Measurements from ENCODE around the gene CADPS2. TPM values are rescaled to one million over a fixed set of nuclear protein-coding genes. Genes with fewer than 3 reads are reported as not detected.
"Not testable (repeated sequence)": the region's sequence is repeated elsewhere in the genome, so short reads cannot be mapped to it uniquely, and the experiment has no call there.

CADPS2 gene
- total and polyA plus RNA-seq, 4 donors, result 5.6 to 41.1 (median 11.0) TPM

DNA sequence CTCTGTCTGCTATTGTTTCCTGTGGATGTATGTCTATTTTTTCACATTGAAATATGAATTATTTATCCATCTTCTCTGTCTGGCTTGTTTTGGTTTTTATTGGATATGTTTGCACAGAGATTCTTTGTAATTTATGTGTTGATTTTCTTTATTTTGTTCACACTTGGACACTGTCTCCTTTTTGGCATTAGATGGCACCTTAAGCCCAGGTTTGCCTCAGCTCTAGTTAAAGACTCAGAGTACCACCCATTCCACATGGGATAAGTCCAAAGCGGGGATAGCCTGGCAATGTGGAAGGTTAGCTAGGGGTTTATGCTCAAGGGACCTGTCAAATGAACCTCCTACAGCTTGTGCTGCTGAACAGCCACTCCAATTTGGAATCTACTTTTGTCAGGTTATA lies 595.8 kb downstream of the CADPS2 start:
- peak; percentile 4 to 19 for TF ChIP-seq RAD21 (IDR thresholded peaks at IDR 0.05)
- TF ChIP-seq EGR1 (IDR thresholded peaks at IDR 0.05; ENCODE audit: low read depth in 2 of 2), result no peak
- 79% methylated on average over 1 of the region's 1 CpG for WGBS
- Histone ChIP-seq H3K9me3 (ENCODE audit: control insufficient read depth in 4 of 4, low read length in 3 of 4) (peaks cover 0 to 6% (median 4%) of the 10 kb centered on the region in 4 donors), H3K36me3 (ENCODE audit: control insufficient read depth in 4 of 4, insufficient read depth in 3 of 4, low read depth in 1 of 4, low read length in 3 of 4) (no peaks in the 10 kb centered on the region), H3K27ac (ENCODE audit: low read depth in 1 of 2, low read length in 2 of 2) (no peak overlapping the region), H3K4me3 (ENCODE audit: low read depth in 1 of 3, low read length in 3 of 3) (no peak overlapping the region), H3K4me1 (ENCODE audit: control insufficient read depth in 4 of 4, insufficient read depth in 4 of 4, low read length in 3 of 4) (no peaks in the 10 kb centered on the region), H3K27me3 (ENCODE audit: control insufficient read depth in 4 of 4, insufficient read depth in 4 of 4, low read length in 3 of 4) (peaks cover 0 to 6% (median 2%) of the 10 kb centered on the region in 4 donors), H3K9ac (ENCODE audit: low read depth in 1 of 2, low read length in 2 of 2) (no peak overlapping the region)
- DNase-seq (ENCODE audit: low spot score), result no peak

DNA sequence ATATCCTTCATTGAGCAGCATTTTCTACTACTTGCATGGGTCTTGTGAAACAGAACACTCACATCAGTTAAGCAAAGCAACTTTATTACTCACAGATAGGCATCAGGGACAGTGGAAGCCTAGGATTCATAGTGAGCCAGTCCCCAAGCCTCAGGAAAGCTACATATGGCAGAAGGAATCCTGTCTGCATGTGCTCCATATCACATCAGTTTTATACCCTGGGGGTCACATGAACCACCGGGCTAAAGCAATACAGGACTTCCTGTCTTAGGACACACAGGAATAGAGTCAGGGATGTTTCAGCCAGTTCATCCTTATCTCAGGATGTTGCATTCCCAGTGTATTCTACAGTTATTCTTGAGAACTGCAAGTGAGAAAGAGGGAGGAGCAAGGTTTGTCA lies 596.8 kb downstream of the CADPS2 start:
- Histone ChIP-seq H3K9me3 (ENCODE audit: control insufficient read depth in 4 of 4, low read length in 3 of 4) (peaks cover 0 to 6% (median 4%) of the 10 kb centered on the region in 4 donors), H3K4me1 (ENCODE audit: control insufficient read depth in 4 of 4, insufficient read depth in 4 of 4, low read length in 3 of 4) (no peaks in the 10 kb centered on the region), H3K27me3 (ENCODE audit: control insufficient read depth in 4 of 4, insufficient read depth in 4 of 4, low read length in 3 of 4) (peaks cover 0 to 5% (median 0%) of the 10 kb centered on the region in 4 donors), H3K27ac (ENCODE audit: low read depth in 1 of 2, low read length in 2 of 2) (no peak overlapping the region), H3K4me3 (ENCODE audit: low read depth in 1 of 3, low read length in 3 of 3) (no peak overlapping the region), H3K36me3 (ENCODE audit: control insufficient read depth in 4 of 4, insufficient read depth in 3 of 4, low read depth in 1 of 4, low read length in 3 of 4) (no peaks in the 10 kb centered on the region), H3K9ac (ENCODE audit: low read depth in 1 of 2, low read length in 2 of 2) (no peak overlapping the region)
- WGBS, result 74% methylated on average over 1 of the region's 1 CpG
- no peak for DNase-seq (ENCODE audit: low spot score)
- TF ChIP-seq YY1 (IDR thresholded peaks at IDR 0.05), result no peak
- TF ChIP-seq FOXA1 (IDR thresholded peaks at IDR 0.05), result no peak
- TF ChIP-seq TAF1 (conservative IDR thresholded peaks at IDR 0.05), result no peak
- no peak for TF ChIP-seq REST (IDR thresholded peaks at IDR 0.05)
- no peak for TF ChIP-seq RXRA (IDR thresholded peaks at IDR 0.05)
- TF ChIP-seq, protein P1, sequence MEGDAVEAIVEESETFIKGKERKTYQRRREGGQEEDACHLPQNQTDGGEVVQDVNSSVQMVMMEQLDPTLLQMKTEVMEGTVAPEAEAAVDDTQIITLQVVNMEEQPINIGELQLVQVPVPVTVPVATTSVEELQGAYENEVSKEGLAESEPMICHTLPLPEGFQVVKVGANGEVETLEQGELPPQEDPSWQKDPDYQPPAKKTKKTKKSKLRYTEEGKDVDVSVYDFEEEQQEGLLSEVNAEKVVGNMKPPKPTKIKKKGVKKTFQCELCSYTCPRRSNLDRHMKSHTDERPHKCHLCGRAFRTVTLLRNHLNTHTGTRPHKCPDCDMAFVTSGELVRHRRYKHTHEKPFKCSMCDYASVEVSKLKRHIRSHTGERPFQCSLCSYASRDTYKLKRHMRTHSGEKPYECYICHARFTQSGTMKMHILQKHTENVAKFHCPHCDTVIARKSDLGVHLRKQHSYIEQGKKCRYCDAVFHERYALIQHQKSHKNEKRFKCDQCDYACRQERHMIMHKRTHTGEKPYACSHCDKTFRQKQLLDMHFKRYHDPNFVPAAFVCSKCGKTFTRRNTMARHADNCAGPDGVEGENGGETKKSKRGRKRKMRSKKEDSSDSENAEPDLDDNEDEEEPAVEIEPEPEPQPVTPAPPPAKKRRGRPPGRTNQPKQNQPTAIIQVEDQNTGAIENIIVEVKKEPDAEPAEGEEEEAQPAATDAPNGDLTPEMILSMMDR (IDR thresholded peaks at IDR 0.05; ENCODE audit: low read depth, low read length, missing input control), result no peak

GRCh38 chr7:122284608-122285007 lies 601.7 kb downstream of the CADPS2 start:
- not testable (repeated sequence) for DNase-seq (ENCODE audit: low spot score); H3K9me3 ChIP-seq (ENCODE audit: control insufficient read depth in 4 of 4, low read length in 3 of 4); H3K4me3 ChIP-seq (ENCODE audit: low read depth in 1 of 3, low read length in 3 of 3); H3K9ac ChIP-seq (ENCODE audit: low read depth in 1 of 2, low read length in 2 of 2); H3K4me1 ChIP-seq (ENCODE audit: control insufficient read depth in 4 of 4, insufficient read depth in 4 of 4, low read length in 3 of 4); H3K36me3 ChIP-seq (ENCODE audit: control insufficient read depth in 4 of 4, insufficient read depth in 3 of 4, low read depth in 1 of 4, low read length in 3 of 4); H3K27me3 ChIP-seq (ENCODE audit: control insufficient read depth in 4 of 4, insufficient read depth in 4 of 4, low read length in 3 of 4); H3K27ac ChIP-seq (ENCODE audit: low read depth in 1 of 2, low read length in 2 of 2)
- WGBS, result 87% methylated on average over 16 of the region's 24 CpGs

DNA sequence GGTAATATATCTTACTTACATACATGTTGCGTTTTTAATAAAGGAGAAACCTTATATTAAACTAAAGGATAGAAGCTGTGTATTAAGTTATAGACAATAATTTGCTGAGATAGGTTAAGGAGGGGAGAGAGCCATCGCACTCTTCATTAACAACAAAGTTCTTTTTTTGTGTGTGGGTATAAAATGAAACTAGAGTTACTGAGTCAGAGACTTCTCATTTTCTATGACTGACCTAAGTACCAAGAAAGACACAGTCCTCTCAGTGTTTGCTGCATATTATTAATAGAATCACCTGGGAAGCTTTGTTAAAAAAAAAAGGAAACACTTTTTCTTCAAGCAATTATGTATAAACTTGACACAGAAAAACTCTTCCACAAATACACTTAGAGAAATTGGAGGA lies 613.1 kb downstream of the CADPS2 start:
- 78% methylated on average over 2 of the region's 2 CpGs for WGBS
- TF ChIP-seq RAD21 (IDR thresholded peaks at IDR 0.05), result no peak
- TF ChIP-seq, protein P2, sequence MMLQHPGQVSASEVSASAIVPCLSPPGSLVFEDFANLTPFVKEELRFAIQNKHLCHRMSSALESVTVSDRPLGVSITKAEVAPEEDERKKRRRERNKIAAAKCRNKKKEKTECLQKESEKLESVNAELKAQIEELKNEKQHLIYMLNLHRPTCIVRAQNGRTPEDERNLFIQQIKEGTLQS (IDR thresholded peaks at IDR 0.05), result no peak
- peaks cover 0 to 2% (median 0%) of the 10 kb centered on the region in 4 donors for H3K27me3 ChIP-seq (ENCODE audit: control insufficient read depth in 4 of 4, insufficient read depth in 4 of 4, low read length in 3 of 4)
- no peaks in the 10 kb centered on the region for H3K36me3 ChIP-seq (ENCODE audit: control insufficient read depth in 4 of 4, insufficient read depth in 3 of 4, low read depth in 1 of 4, low read length in 3 of 4)
- no peak overlapping the region for H3K4me3 ChIP-seq (ENCODE audit: low read depth in 1 of 3, low read length in 3 of 3)
- DNase-seq (ENCODE audit: low spot score), result no peak
- H3K9me3 ChIP-seq (ENCODE audit: control insufficient read depth in 4 of 4, low read length in 3 of 4), result no peaks in the 10 kb centered on the region
- H3K4me1 ChIP-seq (ENCODE audit: control insufficient read depth in 4 of 4, insufficient read depth in 4 of 4, low read length in 3 of 4), result no peaks in the 10 kb centered on the region
- no peak overlapping the region for H3K9ac ChIP-seq (ENCODE audit: low read depth in 1 of 2, low read length in 2 of 2)
- no peak overlapping the region for H3K27ac ChIP-seq (ENCODE audit: low read depth in 1 of 2, low read length in 2 of 2)

Data from liver (tissue), 9 donors.